Stimulated activated CD4-positive, alpha-beta T cell treated with anti-CD3 and anti-CD28 coated beads, Interleukin-2, amount 100 ng/mL, for 4 hours (primary cell): ENCODE results near the gene NPEPL1.

ENCODE experiments used
- DNase-seq: peaks from one replicate; pipeline ENCODE4 v3.0.0-alpha.2; 2020; ENCODE audit warnings: low read depth

The NPEPL1 gene

DNA sequence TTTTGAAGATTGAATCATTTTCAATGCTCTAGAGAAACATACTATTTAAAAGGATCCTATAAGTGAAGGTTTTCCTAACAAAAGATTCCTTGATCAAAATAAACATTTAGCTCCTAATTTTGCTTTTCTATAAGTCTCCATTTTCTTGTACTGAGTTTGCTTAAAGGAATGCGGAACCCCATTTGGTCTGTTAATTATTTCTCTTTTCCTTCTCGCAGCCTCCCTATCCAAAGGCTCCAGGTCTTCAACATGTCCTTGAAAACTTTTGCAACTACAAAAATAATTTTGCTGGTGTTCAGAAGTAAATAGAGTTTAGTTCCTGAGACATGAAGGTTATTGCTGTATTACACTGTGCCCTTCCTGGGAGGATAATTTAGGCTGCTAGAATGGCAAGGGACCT is 8.3 kb upstream of the NPEPL1 start:
- DNase-seq, result no peak

DNA sequence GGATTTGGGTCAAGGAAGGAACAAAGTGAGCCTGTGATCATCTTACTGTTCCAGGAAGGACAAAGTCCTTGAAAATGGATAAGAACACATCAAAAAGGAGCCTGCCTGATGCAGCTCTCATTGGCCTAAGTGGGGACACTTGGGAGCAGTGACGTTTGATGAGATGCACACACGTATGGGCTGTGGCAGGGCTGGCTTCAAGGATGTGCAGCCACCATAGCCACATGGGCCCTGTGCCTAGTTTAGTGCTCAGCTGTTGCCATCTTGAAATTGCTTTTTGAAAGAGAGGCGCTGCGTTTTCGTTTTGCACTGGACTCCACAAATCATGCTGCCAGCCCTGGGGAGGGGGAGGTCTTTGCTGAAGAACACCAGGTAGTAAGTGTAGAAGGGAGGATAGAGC is 6.6 kb upstream of the NPEPL1 start:
- DNase-seq, result no peak

DNA sequence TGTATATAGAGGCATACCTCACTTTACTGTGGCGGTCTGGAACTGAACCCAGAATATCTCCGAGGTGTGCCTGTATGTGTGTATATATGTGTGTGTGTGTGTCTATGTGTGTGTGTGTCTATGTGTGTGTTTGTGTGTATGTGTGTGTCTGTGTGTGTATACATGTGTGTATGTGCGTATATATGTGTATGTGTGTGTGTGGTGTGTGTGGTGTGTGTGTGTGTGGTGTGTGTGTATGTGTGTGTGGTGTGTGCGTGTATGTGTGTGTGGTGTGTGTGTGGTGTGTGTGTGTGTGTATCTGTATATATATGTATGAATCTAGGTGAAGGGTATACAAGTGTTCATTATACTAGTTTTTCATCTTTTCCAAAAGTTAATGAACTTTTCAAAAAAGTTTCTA is 4.2 kb upstream of the NPEPL1 start:
- no peak for DNase-seq

DNA sequence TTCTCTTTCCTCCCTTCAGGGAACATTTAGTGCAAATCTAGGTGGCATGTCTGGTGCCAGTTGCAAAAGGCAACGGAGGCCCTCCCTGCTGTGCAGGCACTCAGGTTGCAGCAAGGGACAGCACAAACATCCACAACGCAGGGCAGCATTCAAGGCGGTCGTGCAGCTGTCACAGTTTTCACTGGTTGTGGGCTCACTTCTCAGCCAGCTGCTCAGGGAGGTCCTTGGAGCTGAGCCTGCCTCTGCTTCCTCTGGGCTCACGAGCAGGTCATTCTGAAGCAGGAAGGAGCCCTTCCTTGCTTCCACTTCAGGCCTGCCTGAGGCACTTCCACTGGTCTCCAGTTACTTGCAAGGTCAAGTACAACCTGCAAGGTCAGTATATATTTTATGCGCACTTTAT is 3.8 kb upstream of the NPEPL1 start:
- DNase-seq, result no peak

DNA sequence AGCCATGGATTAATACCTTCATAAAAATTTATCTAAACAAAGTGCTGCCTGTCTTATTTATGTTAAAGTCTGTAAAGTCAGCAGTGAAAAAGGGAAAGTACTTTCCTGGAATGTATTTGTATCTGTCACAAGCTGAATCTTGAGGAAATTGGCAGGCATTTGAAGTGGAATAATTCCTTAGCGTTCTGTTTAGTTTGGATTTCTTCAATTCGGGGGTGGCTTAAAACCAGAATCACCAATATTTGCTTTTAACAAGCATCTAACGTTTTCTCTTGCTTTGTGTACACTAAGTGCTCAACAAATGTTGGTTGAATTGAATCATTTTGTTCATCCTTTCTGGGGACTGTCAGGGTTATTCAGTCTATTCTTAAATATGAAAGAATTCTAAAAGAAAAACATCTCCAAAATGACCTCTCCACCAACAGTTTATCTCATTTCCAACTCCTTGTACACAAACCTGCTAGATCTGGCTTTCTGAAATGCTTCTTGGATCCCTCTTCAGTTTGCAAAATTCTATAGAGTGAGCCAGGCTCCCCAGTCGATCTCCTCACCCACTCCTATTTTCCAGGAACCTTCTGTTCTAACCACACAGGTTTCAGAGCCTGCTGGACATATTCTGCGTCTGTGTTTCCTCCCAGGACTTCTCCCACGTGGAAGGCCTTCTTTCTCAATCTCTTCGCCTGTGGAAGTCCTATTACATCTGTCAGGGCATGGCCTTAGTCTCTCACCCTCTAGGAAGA is 2.0 kb upstream of the NPEPL1 start:
- no peak for DNase-seq

DNA sequence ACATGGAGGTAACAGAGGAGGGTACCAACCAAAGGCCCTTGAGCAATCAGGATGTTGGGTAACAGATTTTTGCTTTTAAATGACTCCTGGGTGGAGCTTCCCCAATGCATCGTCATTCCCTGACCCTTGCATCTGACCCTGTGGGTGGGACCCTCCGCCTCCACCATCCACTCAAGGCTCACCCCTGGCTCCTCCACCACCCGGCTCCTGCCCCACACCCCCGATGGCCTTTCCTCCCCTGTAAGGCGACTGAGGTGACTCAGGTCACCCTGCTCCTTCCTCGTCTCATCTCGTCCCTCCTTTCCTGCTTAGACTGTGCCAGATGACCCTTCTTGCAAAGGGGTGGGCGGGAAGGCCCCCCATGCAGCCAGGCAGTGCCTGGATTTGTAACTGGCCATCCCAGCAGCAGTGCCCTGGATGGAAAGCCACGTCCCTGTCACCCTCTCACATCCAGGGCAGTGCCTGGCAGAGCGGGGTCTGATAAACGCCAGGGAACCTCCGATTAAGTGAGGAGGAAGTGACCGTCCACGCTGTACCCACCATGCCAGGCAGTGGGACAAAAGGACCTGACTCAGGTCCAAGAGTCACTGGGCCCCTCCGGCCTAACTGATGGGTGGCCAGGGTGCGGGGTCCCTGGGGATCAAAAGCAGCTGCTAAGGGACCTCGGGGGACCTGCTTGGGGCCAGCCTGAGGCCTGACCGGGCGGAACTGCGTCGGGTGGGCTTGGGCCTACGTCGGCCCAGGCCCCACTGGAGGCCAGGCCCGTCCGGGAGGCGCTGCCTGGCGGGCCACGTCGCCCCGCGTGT is 624 bp upstream of the NPEPL1 start:
- DNase-seq, result no peak

DNA sequence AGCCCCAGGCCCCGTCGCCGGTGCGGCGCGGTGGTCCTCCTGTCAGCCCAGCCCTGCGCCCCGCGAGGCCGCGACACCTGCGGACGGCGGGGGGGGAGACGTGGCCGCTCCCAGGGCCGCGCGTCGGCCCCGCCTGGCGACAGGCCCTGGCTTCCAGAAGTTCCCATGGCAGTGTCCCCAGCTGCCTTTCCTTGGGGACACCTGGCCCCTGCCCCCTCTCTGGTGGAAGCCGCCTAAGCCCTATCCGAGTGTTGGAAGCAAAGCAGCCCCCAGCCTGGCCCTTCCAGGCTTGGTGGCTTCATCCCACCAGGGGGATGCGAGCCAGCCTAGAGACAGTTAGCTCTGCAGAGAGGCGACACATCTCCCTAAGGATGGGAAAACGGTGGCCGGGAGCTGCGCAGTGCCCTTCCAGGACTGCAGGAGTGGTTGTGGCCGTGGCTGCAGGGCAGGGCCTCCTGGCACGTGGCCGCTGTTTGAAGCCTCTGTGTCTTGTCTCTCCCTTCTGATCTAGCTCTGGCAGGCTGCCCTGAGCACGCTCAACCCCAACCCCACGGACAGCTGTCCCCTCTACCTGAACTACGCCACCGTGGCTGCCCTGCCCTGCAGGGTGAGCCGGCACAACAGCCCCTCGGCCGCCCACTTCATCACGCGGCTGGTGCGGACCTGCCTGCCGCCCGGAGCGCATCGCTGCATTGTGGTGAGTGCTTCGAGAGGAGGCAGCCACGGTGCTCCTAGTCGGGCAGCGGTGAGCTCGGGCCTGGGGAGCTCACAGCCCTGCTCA is 816 bp downstream of the NPEPL1 start:
- no peak for DNase-seq

DNA sequence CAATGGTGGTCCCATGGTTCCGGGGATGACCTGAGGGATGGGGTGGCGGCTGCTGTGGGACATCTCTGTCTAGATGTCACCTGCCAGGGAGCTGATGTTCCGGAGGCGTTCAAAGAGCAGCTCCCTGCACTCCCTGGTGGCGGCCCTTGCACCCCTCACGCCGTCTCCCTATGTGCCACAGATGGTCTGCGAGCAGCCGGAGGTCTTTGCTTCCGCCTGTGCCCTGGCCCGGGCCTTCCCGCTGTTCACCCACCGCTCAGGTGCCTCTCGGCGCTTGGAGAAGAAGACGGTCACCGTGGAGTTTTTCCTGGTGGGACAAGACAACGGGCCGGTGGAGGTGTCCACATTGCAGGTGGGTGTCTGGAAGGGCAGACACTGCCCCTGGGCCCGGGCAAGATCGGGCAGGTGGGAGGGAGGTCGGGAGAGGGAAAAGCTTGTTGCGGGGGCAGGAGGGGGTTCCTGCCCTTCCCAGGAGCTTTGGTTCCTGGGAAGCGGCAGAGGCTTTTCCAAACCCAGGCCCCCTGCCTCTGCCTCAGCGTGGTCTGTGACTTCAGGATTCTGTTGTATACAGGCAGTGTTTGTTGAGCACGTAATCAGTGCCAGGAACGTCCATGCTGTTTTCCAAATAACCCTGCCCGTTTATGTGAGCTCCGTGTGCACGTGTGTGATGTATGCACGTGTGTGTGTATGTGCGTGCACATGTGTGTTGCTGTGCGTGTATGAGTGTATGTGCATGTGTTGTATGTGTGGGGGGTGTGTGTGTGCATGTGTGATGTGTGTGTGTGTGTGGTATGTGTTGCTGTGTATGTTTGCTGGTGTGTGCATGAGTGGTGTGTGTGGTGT is 1.9 kb downstream of the NPEPL1 start:
- no peak for DNase-seq

DNA sequence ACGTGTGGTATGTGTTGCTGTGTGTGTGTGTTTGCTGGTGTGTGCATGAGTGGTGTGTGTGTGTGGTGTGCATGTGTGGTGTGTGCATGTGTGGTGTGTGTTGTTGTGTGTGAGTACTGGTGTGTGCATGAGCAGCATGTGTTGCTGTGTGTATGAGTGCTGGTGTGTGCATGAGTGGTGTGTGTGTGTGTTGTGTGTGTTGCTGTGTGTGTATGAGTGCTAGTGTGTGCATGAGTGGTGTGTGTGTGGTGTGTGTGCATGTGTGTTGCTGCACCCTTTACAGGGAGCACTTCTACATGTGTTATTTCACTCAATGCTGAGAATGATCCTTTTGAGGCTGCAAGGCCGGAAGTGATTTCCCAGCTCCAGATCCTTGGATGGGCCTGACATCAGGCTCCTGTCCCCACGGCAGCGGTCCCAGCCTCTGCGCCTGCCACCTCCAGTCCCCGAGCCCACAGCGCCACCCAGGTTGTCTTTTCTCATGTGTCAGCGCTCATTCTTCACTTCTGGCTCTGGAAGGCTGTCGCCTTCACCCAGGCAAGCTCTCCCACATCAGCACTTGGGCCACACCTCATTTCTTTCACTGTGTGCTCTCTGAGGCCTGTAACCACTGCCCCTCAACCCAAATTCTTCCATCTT is 2.6 kb downstream of the NPEPL1 start:
- DNase-seq, result no peak

DNA sequence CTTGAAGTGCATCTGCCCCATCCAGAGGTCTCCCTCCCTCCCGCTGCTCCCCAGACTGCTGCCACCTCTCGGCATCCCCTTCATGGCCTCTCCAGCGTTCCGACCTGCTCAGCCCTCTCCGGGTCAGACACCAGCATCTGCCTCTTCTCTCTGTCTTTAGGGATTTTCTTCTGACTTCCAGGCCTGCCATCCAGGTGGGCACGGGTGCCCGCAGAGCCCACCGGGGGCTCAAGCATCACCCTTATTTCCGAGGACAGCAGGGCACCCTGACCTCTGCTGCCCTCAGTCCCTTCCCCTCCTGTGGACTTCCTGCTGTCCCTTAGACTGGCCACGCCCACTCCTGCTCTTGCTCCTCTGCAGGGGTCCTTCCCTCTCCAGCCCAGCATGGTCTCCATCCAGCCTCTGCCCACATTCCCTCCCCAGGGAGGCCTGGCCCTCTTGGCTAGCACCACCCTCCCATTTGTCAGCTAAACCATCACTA is 3.3 kb downstream of the NPEPL1 start:
- DNase-seq, result no peak

DNA sequence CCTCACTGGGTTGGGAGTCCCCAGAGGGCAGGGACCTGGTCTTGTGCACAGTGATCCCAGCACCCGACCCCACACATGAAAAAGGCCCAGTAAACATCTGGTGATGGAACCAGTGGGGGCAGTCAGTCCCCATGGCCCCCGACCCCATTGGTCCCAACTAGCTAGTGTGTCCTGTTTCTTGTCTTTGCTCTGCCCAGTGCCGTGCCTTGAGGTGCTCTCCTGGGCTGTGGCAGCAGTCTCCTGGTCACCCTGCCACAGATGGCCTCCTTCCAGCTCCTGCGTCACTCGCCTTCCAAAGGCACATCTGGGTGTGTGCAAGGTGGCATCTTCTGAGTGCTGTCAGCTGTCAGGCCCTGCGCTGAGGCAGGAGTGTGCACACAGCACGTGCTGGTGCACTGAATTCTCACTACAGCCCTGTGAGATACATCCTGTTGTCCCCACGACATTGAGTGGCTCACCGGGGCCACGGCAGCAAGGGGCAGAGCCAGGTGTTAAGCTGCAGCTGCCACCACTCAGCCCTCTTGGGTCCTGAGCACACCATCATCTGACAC is 3.9 kb downstream of the NPEPL1 start:
- DNase-seq, result no peak

DNA sequence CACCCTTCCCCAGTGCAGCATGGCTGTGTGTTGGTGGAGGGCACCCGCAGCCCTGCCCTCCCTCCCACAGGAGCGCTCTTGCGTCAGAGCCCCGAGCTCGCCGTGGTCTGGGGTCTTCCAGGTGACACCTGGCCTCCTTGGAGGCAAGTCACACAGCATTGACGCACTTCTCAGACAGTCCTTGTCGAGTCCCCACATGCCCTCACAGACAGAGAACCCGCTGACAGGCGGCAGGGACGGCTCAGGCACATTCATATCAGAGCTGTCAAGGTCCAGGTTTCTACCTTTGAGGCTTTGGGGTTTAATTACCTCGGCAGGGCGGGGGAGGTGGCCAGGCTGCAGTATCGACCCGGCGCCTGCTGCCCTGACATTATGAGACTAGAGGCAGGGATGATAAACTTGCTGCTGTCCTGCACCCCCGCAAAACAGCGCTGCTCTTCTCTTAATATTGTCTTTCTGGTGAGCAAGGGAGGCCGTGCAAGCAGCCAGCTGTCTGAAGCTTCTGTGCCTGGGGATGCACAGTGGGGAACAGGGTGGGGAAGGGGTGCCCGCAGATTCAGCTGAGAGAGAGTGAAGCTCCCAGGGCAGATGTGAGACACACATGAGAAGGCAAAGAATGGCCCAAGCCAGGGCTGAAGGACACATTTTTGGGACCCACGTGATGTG is 4.7 kb downstream of the NPEPL1 start:
- DNase-seq, result no peak

DNA sequence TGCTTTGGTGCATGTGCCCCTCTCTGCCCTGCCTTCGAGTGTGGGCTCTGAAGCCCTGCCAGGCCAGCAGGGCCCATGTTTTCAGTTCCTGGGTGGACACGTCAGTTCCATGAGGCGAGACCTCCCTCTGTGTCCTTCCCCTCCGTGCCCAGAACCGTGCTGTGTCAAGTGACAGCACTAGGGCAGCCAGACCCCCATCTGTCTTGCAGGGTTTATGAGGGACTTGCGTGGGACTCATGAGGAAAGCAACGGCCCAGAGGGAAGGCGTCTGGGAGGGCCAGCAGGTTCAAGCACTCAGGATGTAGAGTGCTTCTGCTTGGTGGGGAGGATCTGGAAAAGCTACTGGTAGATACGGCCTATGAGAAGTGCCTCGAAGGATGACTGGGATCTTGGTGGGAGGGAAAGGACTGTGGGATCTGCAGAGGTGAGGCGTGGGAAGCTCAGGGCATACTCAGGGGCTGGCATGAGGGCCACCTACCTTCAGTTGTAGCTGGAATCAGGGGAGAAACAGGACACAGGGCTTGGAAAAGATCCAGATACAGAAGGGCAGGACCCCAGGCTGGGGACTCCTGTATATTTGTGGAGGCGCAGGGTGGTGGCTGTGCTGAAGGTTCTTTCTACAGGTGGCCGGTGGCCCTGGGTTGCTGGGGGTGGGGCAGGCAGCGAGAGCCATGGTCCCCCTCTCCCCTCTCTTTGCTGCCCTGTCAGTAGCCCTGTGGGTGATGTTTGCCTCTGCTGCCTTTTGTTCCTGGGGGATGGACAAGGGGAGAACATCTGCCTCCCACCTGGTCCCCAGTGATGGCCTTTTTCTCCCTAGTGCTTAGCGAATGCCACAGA is 5.5 kb downstream of the NPEPL1 start:
- no peak for DNase-seq

DNA sequence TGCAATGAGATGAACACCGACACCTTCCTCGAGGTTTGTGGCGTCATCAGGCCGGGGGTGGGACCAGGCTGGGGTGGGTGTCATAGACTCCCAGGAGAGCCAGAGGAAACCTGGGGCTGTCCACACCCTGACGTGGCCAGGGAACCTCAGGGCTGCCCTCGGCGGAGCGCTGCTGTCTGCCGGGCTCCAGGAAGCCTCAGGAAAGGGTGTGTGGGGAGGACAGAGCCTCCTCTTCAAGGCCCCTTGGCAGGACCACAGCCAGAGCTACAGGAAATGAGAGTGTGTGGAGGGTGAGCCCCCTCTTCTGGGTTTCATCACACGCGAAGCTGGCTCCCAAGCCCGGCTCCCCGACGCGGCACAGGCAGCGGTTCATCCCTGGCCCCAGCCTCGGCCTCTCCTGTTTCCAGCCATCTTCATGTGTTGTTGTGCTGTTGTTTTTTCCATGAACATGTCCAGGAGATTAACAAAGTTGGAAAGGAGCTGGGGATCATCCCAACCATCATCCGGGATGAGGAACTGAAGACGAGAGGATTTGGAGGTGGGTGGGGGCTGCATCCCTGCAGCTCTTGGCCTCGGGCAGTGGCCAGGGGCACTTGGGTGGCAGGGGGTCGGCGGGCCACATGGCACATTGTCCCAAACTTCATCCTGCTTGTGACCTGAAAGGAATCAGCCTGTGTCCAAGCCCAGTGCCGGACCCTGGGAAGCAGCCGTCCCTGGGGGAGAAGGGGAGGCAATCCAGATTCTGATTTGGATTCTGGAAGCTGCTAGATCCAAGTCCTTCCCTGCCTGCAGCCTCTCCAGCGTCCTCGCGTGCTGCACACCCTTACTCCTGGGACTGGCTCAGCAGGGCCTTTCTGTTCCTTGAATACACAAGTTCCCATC is 6.4 kb downstream of the NPEPL1 start:
- DNase-seq, result no peak

DNA sequence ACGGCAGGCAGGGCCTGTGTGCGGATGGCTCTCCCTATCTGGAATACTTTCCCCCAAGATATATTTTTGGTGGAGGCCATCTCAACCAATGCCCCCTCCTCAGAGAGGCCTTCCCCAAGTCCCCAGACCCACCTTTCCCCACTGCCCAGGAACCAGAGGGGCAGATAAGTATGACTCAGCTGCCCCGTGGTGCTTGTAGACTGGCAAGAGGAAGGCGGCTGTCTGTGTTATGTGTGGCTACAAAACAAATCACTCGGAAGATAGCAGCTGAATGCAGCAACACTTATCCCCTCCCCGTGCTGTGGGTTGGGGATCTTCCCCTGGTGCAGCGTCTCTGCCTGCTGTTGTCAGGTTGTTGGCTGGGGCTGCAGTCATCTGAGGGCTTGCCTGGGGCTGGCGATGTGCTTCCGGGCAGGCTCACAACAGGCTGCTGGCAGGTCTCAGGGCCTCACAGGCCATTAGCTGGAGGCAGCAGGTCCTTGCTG is 7.1 kb downstream of the NPEPL1 start:
- no peak for DNase-seq

DNA sequence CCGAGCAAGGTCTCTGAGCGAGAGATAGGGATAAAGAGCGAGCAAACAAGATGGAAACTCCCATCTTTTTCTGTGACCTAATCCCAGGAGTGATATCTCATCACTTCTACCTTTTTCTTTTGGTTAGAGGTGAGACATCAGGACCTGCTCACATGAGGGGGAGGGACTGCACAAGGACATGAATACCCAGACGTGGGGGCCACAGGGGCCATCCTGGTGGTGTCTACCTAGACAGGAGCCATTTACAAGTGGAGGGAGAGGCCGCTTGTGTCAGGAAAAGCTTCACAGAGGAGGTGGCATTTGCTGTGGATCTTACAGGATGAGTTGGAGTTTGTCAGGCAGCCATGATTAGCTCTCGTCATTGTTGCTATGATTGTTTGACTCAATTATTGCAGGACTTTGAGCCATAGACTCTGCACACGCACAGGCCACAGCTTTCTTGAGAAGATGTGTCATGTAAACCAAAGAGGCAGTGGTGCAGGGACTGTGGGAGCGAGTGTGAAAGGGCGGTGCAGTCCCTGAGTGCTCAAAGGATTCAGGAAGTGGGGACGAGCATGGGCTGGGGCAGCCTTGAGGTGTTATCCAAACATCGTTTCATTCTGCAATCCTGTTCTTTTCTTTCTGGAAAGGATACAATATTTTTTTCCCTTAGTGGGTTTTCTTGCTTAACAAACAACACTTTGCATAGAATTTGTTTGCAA is 7.7 kb downstream of the NPEPL1 start:
- no peak for DNase-seq

DNA sequence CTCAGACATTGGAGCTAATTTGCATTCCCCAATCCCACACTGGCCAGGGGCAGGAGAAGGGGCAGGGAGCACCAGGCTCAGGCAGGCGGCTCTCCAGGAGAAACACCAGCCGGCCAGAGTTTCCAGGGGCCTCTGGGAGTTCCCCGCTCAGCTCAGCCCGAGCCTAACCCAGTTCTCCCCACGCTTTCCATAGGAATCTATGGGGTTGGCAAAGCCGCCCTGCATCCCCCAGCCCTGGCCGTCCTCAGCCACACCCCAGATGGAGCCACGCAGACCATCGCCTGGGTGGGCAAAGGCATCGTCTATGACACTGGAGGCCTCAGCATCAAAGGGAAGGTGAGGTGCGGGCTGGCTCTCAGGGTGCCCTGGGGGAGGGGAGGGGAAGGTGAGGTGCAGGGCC is 8.2 kb downstream of the NPEPL1 start:
- no peak for DNase-seq
